ENCODE measurements around the gene ZER1. TPM values are rescaled to one million over a fixed set of nuclear protein-coding genes. Genes with fewer than 3 reads are reported as not detected.

ZER1 gene
- total RNA-seq, 4 donors from 2014 or later: 63.6 to 115 (median 105) TPM

- no peak for TF ChIP-seq POLR2A (IDR thresholded peaks at IDR 0.05)
- no peak for TF ChIP-seq CTCF (IDR thresholded peaks at IDR 0.05 in 4 of 5, conservative IDR thresholded peaks at IDR 0.05 in 1 of 5)
- peak overlapping the region in 3 of 4 donors; percentile 69 to 79 (median 69) for H3K27ac ChIP-seq
These were observed 66.4 kb downstream of the ZER1 start for GRCh38 chr9:128705051-128705965.

GRCh38 chr9:128704356-128704670, 67.4 kb downstream of the ZER1 start:
- no peak for TF ChIP-seq POLR2A (IDR thresholded peaks at IDR 0.05)
- no peak for TF ChIP-seq CTCF (IDR thresholded peaks at IDR 0.05 in 4 of 5, conservative IDR thresholded peaks at IDR 0.05 in 1 of 5)
- DNase-seq (no peak), ATAC-seq (no peak)
- in situ Hi-C loops (cut with MboI; ENCODE audit: low sequenced_read_pairs in 4 of 4) (no loop called here), intact Hi-C loops (cut with DNase I; ENCODE audit: low total_unique reads) (no loop called here)
- Histone ChIP-seq H3K36me3 (no peaks in the 10 kb centered on the region), H3K27me3 (no peaks in the 10 kb centered on the region), H3K27ac (peak overlapping the region; percentile 69 to 79 (median 74)), H3K4me1 (peaks cover 0 to 11% of the 10 kb centered on the region in 2 donors), H3K4me3 (peak overlapping the region in 1 of 4 donors; percentile 62), H3K9me3 (no peaks in the 10 kb centered on the region)

More at GRCh38 chr9:128705051-128705965, 66.4 kb downstream of the ZER1 start:
- Histone ChIP-seq H3K4me1 (peaks cover 0 to 11% of the 10 kb centered on the region in 2 donors), H3K9me3 (no peaks in the 10 kb centered on the region), H3K4me3 (no peak overlapping the region), H3K36me3 (no peaks in the 10 kb centered on the region), H3K27me3 (no peaks in the 10 kb centered on the region)
- intact Hi-C loops (cut with DNase I; ENCODE audit: low total_unique reads): no loop called here
- ATAC-seq: no peak
- in situ Hi-C loops (cut with MboI; ENCODE audit: low sequenced_read_pairs in 4 of 4): no loop called here
- DNase-seq: no peak

GRCh38 chr9:128703616-128704355, 67.9 kb downstream of the ZER1 start:
- ATAC-seq: peak in 1 of 2 donors; percentile 16
- in situ Hi-C loops (cut with MboI; ENCODE audit: low sequenced_read_pairs in 4 of 4): no loop called here
- no peaks in the 10 kb centered on the region for H3K36me3 ChIP-seq
- H3K27me3 ChIP-seq: no peaks in the 10 kb centered on the region
- H3K4me1 ChIP-seq: peaks cover 0 to 11% of the 10 kb centered on the region in 2 donors
- H3K9me3 ChIP-seq: no peaks in the 10 kb centered on the region
- intact Hi-C loops (cut with DNase I; ENCODE audit: low total_unique reads): no loop called here
- no peak for DNase-seq
- TF ChIP-seq CTCF (IDR thresholded peaks at IDR 0.05 in 4 of 5, conservative IDR thresholded peaks at IDR 0.05 in 1 of 5) (no peak), POLR2A (IDR thresholded peaks at IDR 0.05) (peak in 1 of 2 donors; percentile 46)
- peak overlapping the region; percentile 62 to 89 (median 76) for H3K4me3 ChIP-seq
- peak overlapping the region; percentile 69 to 79 (median 74) for H3K27ac ChIP-seq

- no peak for DNase-seq
- H3K4me3 ChIP-seq: peak overlapping the region; percentile 62 to 89 (median 76)
- no peaks in the 10 kb centered on the region for H3K9me3 ChIP-seq
- peak; percentile 3 to 10 for ATAC-seq
- H3K4me1 ChIP-seq: peaks cover 0 to 11% of the 10 kb centered on the region in 2 donors
- H3K36me3 ChIP-seq: no peaks in the 10 kb centered on the region
- TF ChIP-seq POLR2A (IDR thresholded peaks at IDR 0.05): no peak
- TF ChIP-seq CTCF (IDR thresholded peaks at IDR 0.05 in 4 of 5, conservative IDR thresholded peaks at IDR 0.05 in 1 of 5): no peak
- in situ Hi-C loops (cut with MboI; ENCODE audit: low sequenced_read_pairs in 4 of 4): no loop called here
- H3K27me3 ChIP-seq: no peaks in the 10 kb centered on the region
- H3K27ac ChIP-seq: peak overlapping the region; percentile 69 to 79 (median 74)
- intact Hi-C loops (cut with DNase I; ENCODE audit: low total_unique reads): loop anchor here (1.0 kb wide), 3 partner anchors 14 to 115 kb away; partner anchors contain the start of genes ENDOG, SET and ZDHHC12
These were observed 68.6 kb downstream of the ZER1 start for GRCh38 chr9:128702949-128703615.

Measured in gastrocnemius medialis (tissue), 4 donors.